Spleen (tissue), 13 donors: ENCODE measurements around the gene TIMM17B. TPM values are rescaled to one million over a fixed set of nuclear protein-coding genes. Genes with fewer than 3 reads are reported as not detected.

Experiments used
- DNase-seq: peaks from one replicate; pipeline ENCODE4 v3.0.0-alpha.2; 2020
- H3K27ac ChIP-seq, 8 donors: fragments of 200-600 bp; sonication (generic) in 7 of 8; 1 replicate in 4 of 8; 2 replicates in 4 of 8; pipeline versions ENCODE4 v1.5.0 to v1.8.0; 2016 to 2021; ENCODE audit warnings: inconsistent platforms in 4 of 8, mild to moderate bottlenecking in 4 of 8, moderate library complexity in 1 of 8
- H3K27me3 ChIP-seq, 7 donors: fragments of 200-600 bp; sonication (generic) in 6 of 7; replicated peaks in 1 of 7; 1 replicate in 4 of 7; 2 replicates in 3 of 7; pipeline versions ENCODE4 v1.5.0 to v1.8.0; 2016 to 2021; ENCODE audit warnings: inconsistent platforms in 3 of 7, mild to moderate bottlenecking in 1 of 7
- H3K36me3 ChIP-seq, 6 donors: fragments of 200-600 bp; sonication (generic) in 5 of 6; 1 replicate in 4 of 6; 2 replicates in 2 of 6; pipeline versions ENCODE4 v1.5.0 to v1.8.0; 2016 to 2021; ENCODE audit warnings: inconsistent platforms in 2 of 6
- H3K4me1 ChIP-seq, 6 donors: fragments of 200-600 bp; sonication (generic) in 5 of 6; 1 replicate in 3 of 6; 2 replicates in 3 of 6; pipeline versions ENCODE4 v1.5.0 to v1.8.0; 2016 to 2021; ENCODE audit warnings: inconsistent platforms in 3 of 6
- H3K4me3 ChIP-seq, 8 donors: fragments of 200-600 bp; sonication (generic) in 7 of 8; 1 replicate in 4 of 8; 2 replicates in 4 of 8; pipeline versions ENCODE4 v1.5.0 to v1.8.0; 2016 to 2021; ENCODE audit warnings: inconsistent platforms in 4 of 8, mild to moderate bottlenecking in 4 of 8, moderate library complexity in 2 of 8
- H3K9me3 ChIP-seq, 8 donors: fragments of 200-600 bp; sonication (generic) in 7 of 8; 1 replicate in 4 of 8; 2 replicates in 4 of 8; pipeline versions ENCODE4 v1.5.0 to v1.8.0; 2016 to 2021; ENCODE audit warnings: inconsistent platforms in 4 of 8
- CTCF ChIP-seq, 11 experiments: fragments of 200-600 bp in 7 of 11; fragments of 450-650 bp in 4 of 11; sonication (generic) in 4 of 11; IDR thresholded peaks in 8 of 11; conservative IDR thresholded peaks in 3 of 11; 1 replicate in 7 of 11; 2 replicates in 4 of 11; pipeline versions ENCODE4 v1.4.0 to v1.8.0; 2016 to 2021; ENCODE audit warnings: antibody characterized with exemption in 11 of 11, inconsistent platforms in 4 of 11, mild to moderate bottlenecking in 1 of 11
- POLR2A ChIP-seq, 3 donors: fragments of 450-650 bp; IDR thresholded peaks; one replicate each; pipeline ENCODE4 v1.5.1; 2017; ENCODE audit warnings: antibody characterized with exemption in 3 of 3, mild to moderate bottlenecking in 1 of 3
- POLR2AphosphoS5 ChIP-seq, 3 donors: sonication (generic); formaldehyde crosslinking; IDR thresholded peaks; one replicate each; pipeline ENCODE4 v1.5.1; 2017; ENCODE audit warnings: antibody characterized with exemption in 3 of 3
- WGBS, 5 donors: extraction: QIAGEN DNeasy Blood & Tissue Kit in 3 of 5; methylation state at CpG; one replicate each; pipeline versions ENCODE4 v1.1.5 to v1.1.7; 2013 to 2018; 5-methylcytosine and 5-hydroxymethylcytosine counted together
- intact Hi-C: fragments of 100-400 bp; cut with DNase I; formaldehyde crosslinking; loops from one replicate; pipeline ENCODE4 v1.15.0; 2023; ENCODE audit warnings: low total_unique reads
- long read RNA-seq, 2 donors: transcript quantifications; one replicate each; lab custom pipeline, GENCODE V29; 2026
- polyA plus RNA-seq, 3 donors: library from polyadenylated mRNA; stranded (reverse); fragments of 200-250 nt; gene quantifications; one replicate each; pipeline ENCODE4 v1.2.1, GENCODE V29; 2013
- total RNA-seq, 7 donors: library from RNA; depleted of rRNA in 3 of 7; stranded (reverse); fragments of >200 nt in 3 of 7; fragmentation: NEBNext Ultra II Directional in 4 of 7; extraction: Animal tissue kit (Norgen Biotek cat#: 25700) in 4 of 7; gene quantifications; one replicate each; pipeline versions ENCODE4 v1.1.0 to v1.2.1, GENCODE V29; 2016 to 2021
- donor health status: healthy with polysubstance abuse.
- donor health status: DM: no; HTN: no; CAD: no; lungs with moderate emphysema.
- donor health status: DM: no; HTN: no; CAD: no.
- donor health status: Bipolar disorder and iron deficiency.
- donor health status: healthy.
- donor health status: DM: no; HTN: no; CAD: no.
- donor health status: DM: yes; HTN: yes; CAD: no.

TIMM17B gene
- total RNA-seq (10 to 100 TPM; 29.3 to 50.0 (median 38.2) TPM), polyA plus RNA-seq (10 to 100 TPM; 54.9 to 68.8 (median 59.1) TPM)
- long read RNA-seq, donor 1, partial matches to known transcripts = 58 of 90 reads
- long read RNA-seq, donor 1, other reads (novel, unspliced or antisense) = 30 of 90 reads
- long read RNA-seq, donor 2, partial matches to known transcripts = 19 of 21 reads
- long read RNA-seq, donor 2, other reads (novel, unspliced or antisense) = 0 of 21 reads

GRCh38 chrX:48897625-48898306 is at the start of gene TIMM17B, which contains the start of gene PQBP1:
Gene TIMM17B (minus strand): TSS chrX:48897768. CDS start chrX:48897749, 19 bp downstream.
Gene PQBP1 (plus strand): TSS chrX:48897930. CDS start chrX:48898510, 580 bp downstream.
- Histone ChIP-seq H3K4me1 (peaks cover 2 to 40% (median 22%) of the 10 kb centered on the region in 6 donors), H3K36me3 (peaks cover 0 to 62% (median 25%) of the 10 kb centered on the region in 6 donors), H3K27ac (peak within 1 kb of the TSS; percentile 92 to 98 (median 96)), H3K9me3 (peaks cover 0 to 7% (median 0%) of the 10 kb centered on the region in 8 donors), H3K27me3 (no peaks in the 10 kb centered on the region), H3K4me3 (peak within 1 kb of the TSS; percentile 47 to 81 (median 54))
- intact Hi-C loops = loop anchor here (10.0 kb wide), 2 partner anchors 47 to 93 kb away; partner anchors contain the start of gene HDAC6
- DNase-seq = peak; percentile 95
- peak in 1 of 11 experiments; percentile 15 for TF ChIP-seq CTCF (IDR thresholded peaks at IDR 0.05 in 8 of 11, conservative IDR thresholded peaks at IDR 0.05 in 3 of 11)
- TF ChIP-seq POLR2A (IDR thresholded peaks at IDR 0.05) = peak in 1 of 3 donors; percentile 37
- peak; percentile 94 to 96 (median 94) for TF ChIP-seq POLR2AphosphoS5 (IDR thresholded peaks at IDR 0.05)
- WGBS, 5 donors = 0 to 53% (median 1%) methylated on average over 19 to 49 of the region's 49 CpGs

- DNase-seq = peak; percentile 88
- WGBS, 5 donors = 52 to 66% (median 56%) methylated on average over 7 to 8 of the region's 8 CpGs
- H3K27ac ChIP-seq = peak overlapping the region in 3 of 8 donors; percentile 31 to 43 (median 43)
- no peaks in the 10 kb centered on the region for H3K9me3 ChIP-seq
- no peaks in the 10 kb centered on the region for H3K27me3 ChIP-seq
- intact Hi-C loops = loop anchor here (10.0 kb wide), 1 partner anchor 51 kb away; the partner anchor contains the start of genes PQBP1 and TIMM17B
- TF ChIP-seq POLR2A (IDR thresholded peaks at IDR 0.05) = no peak
- TF ChIP-seq CTCF (IDR thresholded peaks at IDR 0.05 in 8 of 11, conservative IDR thresholded peaks at IDR 0.05 in 3 of 11) = peak; percentile 36 to 87 (median 78)
- TF ChIP-seq POLR2AphosphoS5 (IDR thresholded peaks at IDR 0.05) = peak in 2 of 3 donors; percentile 33 to 53
- peaks cover 9 to 65% (median 26%) of the 10 kb centered on the region in 6 donors for H3K4me1 ChIP-seq
- no peak overlapping the region for H3K4me3 ChIP-seq
- peaks cover 0 to 36% (median 3%) of the 10 kb centered on the region in 6 donors for H3K36me3 ChIP-seq
Observed at GRCh38 chrX:48945517-48946348, 48.2 kb upstream of the TIMM17B start.

- 57 to 88% (median 75%) methylated on average over 2 of the region's 2 CpGs for WGBS, 5 donors
Observed at GRCh38 chrX:48942895-48943294, 45.3 kb upstream of the TIMM17B start.

More at GRCh38 chrX:48942895-48943294, 45.3 kb upstream of the TIMM17B start:
- no peaks in the 10 kb centered on the region for H3K27me3 ChIP-seq
- no peak overlapping the region for H3K4me3 ChIP-seq
- H3K4me1 ChIP-seq = peaks cover 18 to 91% (median 54%) of the 10 kb centered on the region in 6 donors
- peak overlapping the region in 5 of 8 donors; percentile 15 to 94 (median 91) for H3K27ac ChIP-seq
- no peaks in the 10 kb centered on the region for H3K9me3 ChIP-seq
- intact Hi-C loops = loop anchor here (10.0 kb wide), 1 partner anchor 48 kb away; the partner anchor contains the start of genes PQBP1 and TIMM17B
- no peak for TF ChIP-seq CTCF (IDR thresholded peaks at IDR 0.05 in 8 of 11, conservative IDR thresholded peaks at IDR 0.05 in 3 of 11)
- TF ChIP-seq POLR2AphosphoS5 (IDR thresholded peaks at IDR 0.05) = no peak
- TF ChIP-seq POLR2A (IDR thresholded peaks at IDR 0.05) = no peak
- no peak for DNase-seq
- peaks cover 0 to 28% (median 0%) of the 10 kb centered on the region in 6 donors for H3K36me3 ChIP-seq
